Activated CD4-positive, alpha-beta memory T cell treated with anti-CD3 and anti-CD28 coated beads, Interleukin-2, amount 10 ng/mL, durations not matched to agents 7 days and 5 days (primary cell): ENCODE measurements around the gene DIS3L2. TPM values are rescaled to one million over a fixed set of nuclear protein-coding genes. Genes with fewer than 3 reads are reported as not detected.
"Not testable (repeated sequence)": the region's sequence is repeated elsewhere in the genome, so short reads cannot be mapped to it uniquely, and the experiment has no call there.

Experiments used
- CTCF ChIA-PET: fragments of 350-600 bp; sonication (Branson Sonifier 250); formaldehyde crosslinking; loops from one replicate; lab custom pipeline; 2021; ENCODE audit warnings: antibody characterized with exemption, inconsistent platforms; lab: Charles Lee
- POLR2A ChIA-PET: fragments of 350-600 bp; sonication (Branson Sonifier 250); formaldehyde crosslinking; loops from one replicate; lab custom pipeline; 2021; ENCODE audit warnings: antibody characterized with exemption; lab: Charles Lee
- DNase-seq: peaks from one replicate; pipeline ENCODE4 v3.0.0-alpha.2; 2020
- H3K27ac Mint-ChIP-seq: one replicate; pipeline ENCODE4 v1.8.0; 2021; ENCODE audit warnings: mild to moderate bottlenecking, mixed read lengths
- H3K27me3 Mint-ChIP-seq: one replicate; pipeline ENCODE4 v1.8.0; 2021; ENCODE audit warnings: mixed read lengths
- H3K36me3 Mint-ChIP-seq: one replicate; pipeline ENCODE4 v1.8.0; 2021; ENCODE audit warnings: low read depth, mixed read lengths
- H3K4me1 Mint-ChIP-seq: one replicate; pipeline ENCODE4 v1.8.0; 2021; ENCODE audit warnings: mixed read lengths
- H3K4me3 Mint-ChIP-seq: one replicate; pipeline ENCODE4 v1.8.0; 2021; ENCODE audit warnings: mild to moderate bottlenecking, mixed read lengths
- H3K9me3 Mint-ChIP-seq: one replicate; pipeline ENCODE4 v1.8.0; 2021; ENCODE audit warnings: mixed read lengths
- total RNA-seq, 2 experiments: library from RNA; stranded (reverse); gene quantifications; one replicate each; pipeline ENCODE4 v1.2.3, GENCODE V29; 2021

Gene DIS3L2
- total RNA-seq, 2 experiments from 2014 or later, result 25.8 to 30.6 TPM

DNA sequence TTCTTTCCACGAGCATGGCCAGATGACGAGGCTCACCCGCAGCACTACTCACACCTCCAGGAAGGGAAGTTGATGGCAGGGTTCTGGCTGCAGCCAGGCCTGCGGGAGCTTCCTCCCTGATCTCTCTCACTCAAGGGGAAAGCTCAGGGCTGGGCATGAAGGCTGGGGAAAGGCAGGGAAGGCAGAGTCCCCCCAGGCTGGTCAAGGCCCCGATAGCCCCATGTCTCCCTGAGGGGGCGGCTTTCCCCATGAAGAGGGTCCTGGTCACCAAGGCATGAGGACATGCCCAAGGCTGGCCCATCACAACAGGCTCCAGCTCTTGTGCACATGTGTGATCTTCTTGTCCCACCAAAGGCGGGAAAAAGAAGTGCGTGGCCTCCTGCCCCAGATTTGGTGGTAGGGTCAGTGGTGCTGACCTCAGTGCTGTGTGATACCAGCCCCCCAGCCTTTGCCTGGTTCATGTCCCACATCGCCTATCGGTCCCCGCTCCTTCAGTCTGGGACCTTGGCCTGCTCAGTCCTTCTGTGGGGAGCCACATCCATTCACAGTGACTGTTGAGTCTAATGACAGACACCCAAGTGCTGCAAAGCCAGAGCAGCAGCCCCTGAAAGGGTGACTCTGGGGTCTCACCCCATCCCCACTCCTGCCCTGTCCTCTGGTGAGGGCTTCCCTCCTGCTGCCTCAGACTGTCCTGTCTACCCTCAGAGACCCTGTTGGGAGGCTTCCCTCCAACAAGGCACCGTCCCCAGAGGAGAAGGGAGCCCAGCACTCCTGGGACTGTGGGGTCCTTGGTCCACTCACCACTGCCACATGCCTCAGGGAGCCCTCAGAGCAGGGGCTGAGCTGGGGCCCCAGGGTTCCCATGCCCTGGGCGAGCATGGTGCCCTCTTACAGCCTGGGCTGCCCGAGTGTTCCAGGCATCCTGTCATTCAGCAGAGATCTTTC lies 367.3 kb downstream of the DIS3L2 start:
- no peak for DNase-seq
- Mint-ChIP-seq H3K4me1 (no peaks in the 10 kb centered on the region), H3K9me3 (no peaks in the 10 kb centered on the region), H3K4me3 (no peak overlapping the region), H3K36me3 (no peaks in the 10 kb centered on the region), H3K27me3 (no peaks in the 10 kb centered on the region), H3K27ac (no peak overlapping the region)
- POLR2A ChIA-PET, result no interaction called here
- CTCF ChIA-PET, result interaction anchor here (1.0 to 4.6 kb wide), 7 partner anchors 13 to 422 kb away, joined by 3 to 29 read pairs (median 5); partner anchors contain the start of gene NPPC

DNA sequence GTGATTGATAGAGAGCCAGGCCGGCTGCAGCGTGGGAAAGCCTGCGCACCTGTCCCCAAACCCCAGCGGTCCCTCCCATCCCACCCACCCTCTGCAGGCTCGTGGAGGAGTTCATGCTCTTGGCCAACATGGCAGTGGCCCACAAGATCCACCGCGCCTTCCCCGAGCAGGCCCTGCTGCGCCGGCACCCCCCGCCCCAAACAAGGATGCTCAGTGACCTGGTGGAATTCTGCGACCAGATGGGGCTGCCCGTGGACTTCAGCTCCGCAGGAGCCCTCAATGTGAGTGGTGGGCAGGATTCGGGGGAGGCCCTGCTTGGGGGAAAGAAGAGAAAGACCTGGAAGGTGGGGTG lies 368.2 kb downstream of the DIS3L2 start:
- CTCF ChIA-PET, result interaction anchor here (1.0 to 1.7 kb wide), 2 partner anchors 18 to 407 kb away, joined by 3 to 5 read pairs; no protein-coding TSS in a partner anchor
- no peak overlapping the region for H3K4me3 Mint-ChIP-seq
- H3K27ac Mint-ChIP-seq, result no peak overlapping the region
- H3K27me3 Mint-ChIP-seq, result no peaks in the 10 kb centered on the region
- POLR2A ChIA-PET, result no interaction called here
- no peaks in the 10 kb centered on the region for H3K4me1 Mint-ChIP-seq
- DNase-seq, result no peak
- no peaks in the 10 kb centered on the region for H3K36me3 Mint-ChIP-seq
- no peaks in the 10 kb centered on the region for H3K9me3 Mint-ChIP-seq

GRCh38 chr2:232330068-232330999 lies 368.8 kb downstream of the DIS3L2 start:
- Mint-ChIP-seq H3K27me3 (no peaks in the 10 kb centered on the region), H3K36me3 (no peaks in the 10 kb centered on the region), H3K9me3 (no peaks in the 10 kb centered on the region), H3K4me3 (no peak overlapping the region), H3K27ac (no peak overlapping the region), H3K4me1 (no peaks in the 10 kb centered on the region)
- POLR2A ChIA-PET, result no interaction called here
- no peak for DNase-seq
- CTCF ChIA-PET, result interaction anchor here (1.0 kb wide), 1 partner anchor 19 kb away, joined by 3 read pairs; no protein-coding TSS in a partner anchor

DNA sequence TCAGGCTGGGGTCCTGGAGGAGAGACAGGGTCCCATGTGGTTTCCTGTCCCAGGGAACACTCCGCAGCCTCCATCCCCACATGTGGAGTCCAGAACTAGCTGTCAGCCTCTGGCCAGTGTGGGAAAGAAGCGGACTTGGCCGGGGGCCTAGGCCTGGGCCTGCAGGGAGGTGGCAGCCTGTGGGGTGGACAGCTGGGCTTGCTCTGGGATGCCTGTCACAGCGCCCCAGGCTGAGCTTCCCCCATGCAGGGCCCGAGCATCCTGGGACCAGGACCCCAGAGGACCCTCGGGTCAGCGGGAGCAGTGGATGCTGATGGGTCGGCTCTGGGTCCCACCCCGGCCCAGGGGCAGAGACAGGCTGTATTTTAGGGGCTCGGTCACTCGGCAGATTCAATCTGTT lies 369.5 kb downstream of the DIS3L2 start:
- H3K4me3 Mint-ChIP-seq, H3K27ac Mint-ChIP-seq, H3K4me1 Mint-ChIP-seq, H3K36me3 Mint-ChIP-seq, H3K27me3 Mint-ChIP-seq, H3K9me3 Mint-ChIP-seq, CTCF ChIA-PET, DNase-seq, POLR2A ChIA-PET: not testable (repeated sequence)

DNA sequence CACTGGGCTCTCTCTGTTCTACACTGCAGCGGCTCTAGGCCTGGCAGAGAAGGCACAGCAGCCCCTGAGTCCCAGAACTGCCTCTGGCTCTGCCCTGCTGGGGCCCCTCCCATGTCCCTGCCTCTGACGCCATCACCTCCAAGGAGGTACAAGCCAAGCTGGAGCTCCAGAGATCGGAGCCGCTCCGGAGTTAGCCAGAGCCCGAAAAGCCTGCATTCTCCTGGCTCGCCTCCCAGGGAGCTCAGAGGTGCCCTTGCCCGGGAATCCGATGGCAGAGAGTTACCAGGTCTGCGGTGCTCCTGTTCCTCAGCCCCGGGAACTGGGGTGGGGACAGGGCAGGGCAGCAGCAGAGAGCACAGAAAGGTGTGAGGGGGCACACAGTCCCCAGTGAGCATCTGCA lies 370.1 kb downstream of the DIS3L2 start:
- H3K4me3 Mint-ChIP-seq, DNase-seq, POLR2A ChIA-PET, H3K4me1 Mint-ChIP-seq, H3K27me3 Mint-ChIP-seq, CTCF ChIA-PET, H3K27ac Mint-ChIP-seq, H3K36me3 Mint-ChIP-seq, H3K9me3 Mint-ChIP-seq: not testable (repeated sequence)

DNA sequence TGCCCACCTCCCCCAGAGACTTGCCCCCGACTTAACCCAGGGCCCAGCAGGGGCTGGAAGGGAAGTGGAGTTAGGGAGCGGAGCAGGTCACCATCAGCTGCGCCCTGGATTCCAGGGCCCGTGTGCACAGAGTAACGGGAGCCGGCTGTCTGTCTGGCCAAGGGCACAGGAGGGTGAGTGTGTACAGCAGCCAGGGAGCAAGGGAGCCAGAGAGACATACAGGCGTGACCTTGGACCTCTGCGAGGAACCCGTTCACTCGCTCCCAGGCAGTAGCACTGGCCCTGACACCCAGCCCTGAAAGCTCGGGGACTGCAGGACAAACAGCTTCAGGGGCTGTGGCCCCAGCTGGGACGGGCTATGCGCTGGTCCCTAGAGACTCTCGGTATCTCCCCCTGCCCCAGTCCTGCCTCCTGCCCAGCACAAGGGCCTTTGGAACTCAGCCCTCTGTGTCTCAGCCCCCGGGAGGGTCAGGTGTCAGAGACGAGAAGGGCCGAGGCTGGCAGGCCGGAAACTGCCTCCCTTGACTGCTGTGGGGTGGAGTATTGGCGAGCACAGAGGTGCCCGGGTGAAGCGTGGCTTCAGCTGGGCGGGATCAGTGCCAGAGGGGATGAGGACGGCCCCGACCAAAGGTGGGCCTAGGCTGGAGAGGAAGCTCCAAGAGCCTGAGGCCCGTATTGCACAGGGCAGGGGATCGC lies 370.9 kb downstream of the DIS3L2 start:
- H3K27me3 Mint-ChIP-seq, result not testable (repeated sequence)

GRCh38 chr2:232332940-232333259 lies 371.4 kb downstream of the DIS3L2 start:
- no peak overlapping the region for H3K4me3 Mint-ChIP-seq
- no peak for DNase-seq
- POLR2A ChIA-PET, result no interaction called here
- no peaks in the 10 kb centered on the region for H3K9me3 Mint-ChIP-seq
- CTCF ChIA-PET, result no interaction called here
- no peaks in the 10 kb centered on the region for H3K4me1 Mint-ChIP-seq
- no peaks in the 10 kb centered on the region for H3K27me3 Mint-ChIP-seq
- H3K27ac Mint-ChIP-seq, result no peak overlapping the region
- no peaks in the 10 kb centered on the region for H3K36me3 Mint-ChIP-seq

More for the DNA sequence above, 370.9 kb downstream of the DIS3L2 start:
- POLR2A ChIA-PET, H3K4me1 Mint-ChIP-seq, H3K9me3 Mint-ChIP-seq, CTCF ChIA-PET, H3K4me3 Mint-ChIP-seq, DNase-seq, H3K27ac Mint-ChIP-seq, H3K36me3 Mint-ChIP-seq: not testable (repeated sequence)

DNA sequence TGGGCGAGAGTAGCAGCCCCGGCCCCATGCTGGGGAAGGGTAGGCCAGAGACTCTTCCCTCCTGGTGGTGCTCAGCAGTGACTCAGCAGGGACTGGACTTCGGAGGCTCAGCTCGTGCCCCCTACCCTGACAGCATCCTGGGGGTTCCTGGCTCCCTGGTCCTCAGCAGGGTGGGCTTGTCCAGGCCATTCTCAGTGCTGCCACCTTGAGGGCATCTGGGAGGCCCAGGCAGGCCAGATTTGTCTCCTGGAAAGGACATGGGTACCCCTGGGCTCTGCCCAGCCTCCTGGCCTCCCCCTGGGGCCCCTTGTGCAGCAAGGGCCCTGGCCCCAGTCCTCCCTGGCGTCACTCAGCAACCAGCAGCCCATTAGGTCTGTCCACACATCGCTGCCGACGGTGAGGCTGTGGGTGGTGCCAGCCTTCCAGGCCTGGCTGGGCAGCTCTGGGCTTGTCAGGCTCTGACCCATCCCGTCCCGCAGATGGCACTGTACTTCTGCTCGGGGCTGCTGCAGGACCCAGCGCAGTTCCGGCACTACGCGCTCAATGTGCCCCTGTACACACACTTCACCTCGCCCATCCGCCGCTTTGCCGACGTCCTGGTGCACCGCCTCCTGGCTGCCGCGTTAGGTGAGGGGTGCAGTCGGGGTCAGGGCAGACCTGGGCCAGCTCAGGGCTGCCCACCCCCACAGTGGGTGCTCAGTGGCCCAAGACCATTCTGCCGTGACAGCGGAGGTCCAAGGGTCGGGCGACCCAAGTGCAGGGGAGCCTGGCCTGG lies 372.0 kb downstream of the DIS3L2 start:
- ChIA-PET POLR2A (no interaction called here), CTCF (interaction anchor here (0.9 to 1.9 kb wide), 2 partner anchors 28 to 104 kb away, joined by 3 to 6 read pairs; no protein-coding TSS in a partner anchor)
- H3K9me3 Mint-ChIP-seq, result no peaks in the 10 kb centered on the region
- no peaks in the 10 kb centered on the region for H3K4me1 Mint-ChIP-seq
- no peak for DNase-seq
- H3K27me3 Mint-ChIP-seq, result no peaks in the 10 kb centered on the region
- no peaks in the 10 kb centered on the region for H3K36me3 Mint-ChIP-seq
- H3K27ac Mint-ChIP-seq, result no peak overlapping the region
- H3K4me3 Mint-ChIP-seq, result no peak overlapping the region

DNA sequence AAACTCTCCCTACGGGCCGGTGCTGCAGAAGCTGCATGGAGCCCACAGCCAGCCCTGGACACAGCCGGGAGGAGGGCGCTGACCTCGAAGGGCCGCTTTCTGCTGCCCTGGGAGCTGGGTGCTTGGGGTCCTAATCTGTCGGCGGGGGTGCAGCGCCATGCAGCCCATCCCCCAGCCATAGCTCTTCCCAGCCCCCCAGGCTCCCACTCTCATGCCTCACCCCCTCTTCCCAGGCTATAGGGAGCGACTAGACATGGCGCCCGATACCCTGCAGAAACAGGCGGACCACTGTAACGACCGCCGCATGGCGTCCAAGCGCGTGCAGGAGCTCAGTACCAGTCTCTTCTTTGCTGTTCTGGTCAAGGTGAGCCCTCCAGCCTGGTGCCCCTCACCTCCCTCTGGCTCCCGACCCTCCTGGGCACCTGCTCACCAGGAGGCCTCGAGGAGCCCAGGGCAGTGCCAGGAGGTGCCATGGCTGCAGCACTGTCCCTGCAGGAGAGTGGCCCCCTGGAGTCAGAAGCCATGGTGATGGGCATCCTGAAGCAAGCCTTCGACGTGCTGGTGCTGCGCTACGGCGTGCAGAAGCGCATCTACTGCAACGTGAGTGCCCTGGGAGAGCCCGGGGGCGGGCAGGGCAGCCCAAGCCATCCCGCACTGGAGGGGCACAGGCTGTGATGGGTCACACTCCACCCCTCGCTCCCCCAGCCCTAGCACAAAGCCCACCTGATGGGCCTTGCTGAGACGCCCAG lies 372.8 kb downstream of the DIS3L2 start:
- H3K4me3 Mint-ChIP-seq, H3K27ac Mint-ChIP-seq, H3K27me3 Mint-ChIP-seq, POLR2A ChIA-PET, DNase-seq, H3K4me1 Mint-ChIP-seq, H3K36me3 Mint-ChIP-seq, H3K9me3 Mint-ChIP-seq: not testable (repeated sequence)
- CTCF ChIA-PET, result interaction anchor here (0.9 to 1.9 kb wide), 2 partner anchors 27 to 103 kb away, joined by 3 to 6 read pairs; no protein-coding TSS in a partner anchor

DNA sequence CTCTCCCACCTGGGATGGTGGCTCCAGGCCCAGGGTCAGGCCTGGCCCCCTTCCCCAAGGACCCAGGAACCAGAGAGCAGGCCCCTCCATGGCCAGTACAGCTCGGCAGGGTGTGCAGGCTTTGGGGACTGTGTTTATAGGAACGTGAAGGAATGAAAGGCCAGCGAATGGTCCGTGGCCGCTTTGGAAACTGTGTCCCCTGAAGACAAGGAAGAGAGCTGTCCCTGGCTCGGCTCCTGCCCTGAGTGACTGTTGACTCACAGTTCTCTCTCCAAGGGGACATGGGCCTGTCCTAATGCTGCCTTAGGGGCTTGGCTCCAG lies 373.3 kb downstream of the DIS3L2 start:
- H3K4me1 Mint-ChIP-seq, POLR2A ChIA-PET, H3K4me3 Mint-ChIP-seq, H3K36me3 Mint-ChIP-seq, H3K27me3 Mint-ChIP-seq, DNase-seq, H3K9me3 Mint-ChIP-seq, H3K27ac Mint-ChIP-seq: not testable (repeated sequence)
- CTCF ChIA-PET, result interaction anchor here (0.8 to 2.7 kb wide), 9 partner anchors 12 to 105 kb away, joined by 3 to 13 read pairs (median 4); no protein-coding TSS in a partner anchor

DNA sequence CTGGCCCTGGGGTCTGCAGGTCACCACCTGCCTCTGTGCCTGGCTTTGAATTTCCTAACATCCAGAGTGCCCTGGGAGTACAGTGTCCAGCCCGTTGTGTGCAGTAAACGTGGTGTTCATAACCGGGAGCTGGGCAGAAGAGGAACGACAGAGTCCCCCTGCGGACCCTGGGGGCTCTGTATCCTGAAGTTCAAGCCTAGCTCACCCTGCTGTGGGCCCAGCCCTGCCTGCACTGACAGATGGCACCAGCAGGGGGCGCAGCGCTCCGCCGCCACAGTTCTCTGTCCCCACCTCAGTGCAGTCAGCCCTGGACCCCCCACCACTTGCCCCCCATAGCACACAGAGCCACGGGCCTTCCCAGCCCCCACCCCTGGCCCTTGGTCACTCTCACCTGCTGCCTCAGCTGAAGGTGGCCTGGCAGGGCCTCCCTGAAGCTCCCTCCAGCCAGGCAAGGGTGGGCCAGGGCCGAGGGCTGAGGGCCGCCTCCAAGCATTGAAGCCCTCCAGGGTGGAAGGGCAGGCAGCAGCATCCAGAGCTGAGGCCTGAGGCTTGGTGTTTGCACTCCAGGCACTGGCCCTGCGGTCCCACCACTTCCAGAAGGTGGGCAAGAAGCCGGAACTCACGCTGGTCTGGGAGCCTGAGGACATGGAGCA lies 373.8 kb downstream of the DIS3L2 start:
- H3K36me3 Mint-ChIP-seq, DNase-seq, H3K27ac Mint-ChIP-seq, POLR2A ChIA-PET, H3K4me1 Mint-ChIP-seq, H3K4me3 Mint-ChIP-seq, H3K9me3 Mint-ChIP-seq, H3K27me3 Mint-ChIP-seq: not testable (repeated sequence)
- CTCF ChIA-PET, result interaction anchor here (0.6 to 2.7 kb wide), 10 partner anchors 11 to 1277 kb away, joined by 3 to 13 read pairs (median 4); no protein-coding TSS in a partner anchor
